ENCODE measurements around the gene NGRN.

The NGRN gene

DNA sequence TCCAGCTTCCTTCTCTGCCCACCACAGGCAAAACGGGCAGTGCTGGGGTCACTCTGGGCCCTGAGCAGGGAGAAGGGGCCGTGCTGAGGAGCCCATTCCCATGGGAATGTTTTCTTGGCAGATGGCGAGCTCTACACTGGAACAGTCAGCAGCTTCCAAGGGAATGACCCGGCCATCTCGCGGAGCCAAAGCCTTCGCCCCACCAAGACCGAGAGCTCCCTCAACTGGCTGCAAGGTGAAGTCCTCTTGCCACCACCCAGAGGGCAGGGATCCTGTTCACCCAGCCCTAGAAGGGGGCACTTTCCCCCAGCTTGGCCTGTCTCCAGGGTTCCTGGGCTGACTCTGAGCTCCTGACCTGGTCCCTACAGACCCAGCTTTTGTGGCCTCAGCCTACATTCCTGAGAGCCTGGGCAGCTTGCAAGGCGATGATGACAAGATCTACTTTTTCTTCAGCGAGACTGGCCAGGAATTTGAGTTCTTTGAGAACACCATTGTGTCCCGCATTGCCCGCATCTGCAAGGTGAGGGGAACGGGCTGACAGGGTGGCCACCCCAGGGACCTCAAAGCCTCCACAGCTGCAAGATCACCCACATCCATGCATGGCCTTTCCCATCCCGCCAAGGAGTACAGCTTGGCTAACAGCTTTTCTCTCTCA, 44.1 kb upstream of the NGRN start:
- Histone ChIP-seq H3K27me3 (ENCODE audit: insufficient read depth, low read depth) (no peaks in the 10 kb centered on the region), H3K4me1 (ENCODE audit: low read depth, poor library complexity, severe bottlenecking) (peaks cover 10% of the 10 kb centered on the region), H2AFZ (ENCODE audit: low read depth) (no peak overlapping the region), H3K4me2 (no peak overlapping the region), H3K36me3 (ENCODE audit: insufficient read depth) (no peaks in the 10 kb centered on the region), H3K79me2 (ENCODE audit: insufficient read depth, low read depth) (no peaks in the 10 kb centered on the region), H3K4me3 (IDR thresholded peaks at IDR 0.05; ENCODE audit: insufficient read depth, low read depth, low read length) (no peak overlapping the region), H3K27ac (no peak overlapping the region), H3K9ac (no peak overlapping the region), H4K20me1 (ENCODE audit: insufficient read depth) (no peaks in the 10 kb centered on the region)
- peak; percentile 45 for TF ChIP-seq CTCF (conservative IDR thresholded peaks at IDR 0.05; ENCODE audit: low read depth, low read length)

DNA sequence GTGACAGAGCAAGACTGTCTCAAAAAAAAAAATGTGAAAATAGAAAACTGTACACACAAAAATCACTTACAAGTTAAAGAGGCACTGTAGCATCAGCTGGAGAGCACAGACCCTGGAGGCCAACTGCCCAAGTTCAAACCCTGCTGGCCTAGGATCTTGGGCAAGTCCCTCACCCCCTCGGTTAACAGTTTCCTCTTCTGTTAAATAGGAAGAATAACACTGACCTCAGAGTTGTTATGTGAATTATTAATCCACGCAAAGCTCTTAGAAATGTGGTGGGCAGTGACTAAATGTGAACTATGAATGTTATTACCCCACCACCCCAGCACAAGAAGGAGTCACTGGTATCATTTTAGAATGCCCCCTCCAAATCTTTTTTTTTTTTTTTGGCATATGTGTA, 42.9 kb upstream of the NGRN start:
- no peak overlapping the region for H3K27ac ChIP-seq
- no peaks in the 10 kb centered on the region for H3K36me3 ChIP-seq (ENCODE audit: insufficient read depth)
- no peaks in the 10 kb centered on the region for H4K20me1 ChIP-seq (ENCODE audit: insufficient read depth)

GRCh38 chr15:90223441-90224165, 41.9 kb upstream of the NGRN start:
- Histone ChIP-seq H3K27me3 (ENCODE audit: insufficient read depth, low read depth) (no peaks in the 10 kb centered on the region), H3K9ac (no peak overlapping the region)

More for the DNA sequence above, 42.9 kb upstream of the NGRN start:
- Histone ChIP-seq H3K27me3 (ENCODE audit: insufficient read depth, low read depth) (no peaks in the 10 kb centered on the region), H3K4me1 (ENCODE audit: low read depth, poor library complexity, severe bottlenecking) (peaks cover 10% of the 10 kb centered on the region), H3K9ac (no peak overlapping the region), H3K4me3 (IDR thresholded peaks at IDR 0.05; ENCODE audit: insufficient read depth, low read depth, low read length) (no peak overlapping the region), H3K4me2 (no peak overlapping the region), H3K79me2 (ENCODE audit: insufficient read depth, low read depth) (no peaks in the 10 kb centered on the region), H2AFZ (ENCODE audit: low read depth) (no peak overlapping the region)
- TF ChIP-seq CTCF (conservative IDR thresholded peaks at IDR 0.05; ENCODE audit: low read depth, low read length) = no peak

GRCh38 chr15:90225047-90225446, 40.4 kb upstream of the NGRN start:
- Histone ChIP-seq H3K27me3 (ENCODE audit: insufficient read depth, low read depth) (no peaks in the 10 kb centered on the region), H4K20me1 (ENCODE audit: insufficient read depth) (no peaks in the 10 kb centered on the region), H3K36me3 (ENCODE audit: insufficient read depth) (no peaks in the 10 kb centered on the region), H3K79me2 (ENCODE audit: insufficient read depth, low read depth) (no peaks in the 10 kb centered on the region), H3K4me1 (ENCODE audit: low read depth, poor library complexity, severe bottlenecking) (no peaks in the 10 kb centered on the region), H3K27ac (no peak overlapping the region), H3K4me2 (no peak overlapping the region), H2AFZ (ENCODE audit: low read depth) (no peak overlapping the region), H3K9ac (no peak overlapping the region), H3K4me3 (IDR thresholded peaks at IDR 0.05; ENCODE audit: insufficient read depth, low read depth, low read length) (no peak overlapping the region)
- no peak for TF ChIP-seq CTCF (conservative IDR thresholded peaks at IDR 0.05; ENCODE audit: low read depth, low read length)

More at GRCh38 chr15:90223441-90224165, 41.9 kb upstream of the NGRN start:
- Histone ChIP-seq H3K79me2 (ENCODE audit: insufficient read depth, low read depth) (no peaks in the 10 kb centered on the region), H3K27ac (no peak overlapping the region), H2AFZ (ENCODE audit: low read depth) (no peak overlapping the region), H3K4me3 (IDR thresholded peaks at IDR 0.05; ENCODE audit: insufficient read depth, low read depth, low read length) (no peak overlapping the region), H3K4me2 (no peak overlapping the region), H3K4me1 (ENCODE audit: low read depth, poor library complexity, severe bottlenecking) (peaks cover 10% of the 10 kb centered on the region), H4K20me1 (ENCODE audit: insufficient read depth) (no peaks in the 10 kb centered on the region), H3K36me3 (ENCODE audit: insufficient read depth) (no peaks in the 10 kb centered on the region)
- TF ChIP-seq CTCF (conservative IDR thresholded peaks at IDR 0.05; ENCODE audit: low read depth, low read length) = no peak

Measured in KMS-11 (cell line).